GM20000 (cell line): ENCODE measurements around the gene PTPRN2.
"Not testable (repeated sequence)": the region's sequence is repeated elsewhere in the genome, so short reads cannot be mapped to it uniquely, and the experiment has no call there.

Source experiments
- DNase-seq: peaks from one replicate; pipeline ENCODE4 v3.0.0; 2012; ENCODE audit warnings: low spot score
- CTCF ChIP-seq: IDR thresholded peaks from 2 replicates; pipeline ENCODE4 v1.5.1; 2012; ENCODE audit warnings: mild to moderate bottlenecking, control low read depth; ENCODE audit errors: extremely low read depth, missing control alignments

PTPRN2 gene

GRCh38 chr7:158424011-158424410 is 163.6 kb downstream of the PTPRN2 start:
- DNase-seq = no peak
- TF ChIP-seq CTCF = no peak

DNA sequence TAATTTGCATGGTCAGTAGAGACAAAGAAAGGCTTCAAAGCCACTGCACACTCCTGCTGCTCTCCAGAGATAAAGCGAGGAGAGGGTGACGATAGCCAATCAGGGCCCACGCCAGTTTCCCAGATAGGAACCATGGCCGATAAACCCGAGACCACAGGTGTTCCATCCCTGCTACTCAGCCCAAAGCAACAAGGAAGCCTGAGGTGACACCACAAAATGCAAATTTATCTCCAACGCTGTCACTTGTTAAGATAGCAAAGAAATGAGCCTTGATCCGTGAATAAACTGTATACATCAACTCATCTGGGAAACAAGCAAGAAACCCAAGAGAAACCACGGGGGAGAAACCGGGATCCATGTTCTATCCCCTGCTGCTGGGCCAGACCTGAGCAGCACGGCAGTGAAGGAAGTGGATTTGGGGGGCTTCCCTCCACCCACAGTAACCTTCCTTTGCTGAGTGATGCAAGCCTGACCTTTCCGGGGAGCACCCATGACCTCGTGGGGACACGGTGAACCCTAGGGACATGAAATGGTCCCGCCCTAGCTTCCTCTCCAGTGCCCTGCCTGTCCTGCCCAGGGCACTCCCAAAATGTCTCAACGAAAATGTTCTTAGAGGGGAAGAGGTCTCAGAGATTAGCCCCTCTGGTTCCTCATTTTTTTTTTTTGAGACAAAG is 164.6 kb downstream of the PTPRN2 start:
- DNase-seq = no peak

DNA sequence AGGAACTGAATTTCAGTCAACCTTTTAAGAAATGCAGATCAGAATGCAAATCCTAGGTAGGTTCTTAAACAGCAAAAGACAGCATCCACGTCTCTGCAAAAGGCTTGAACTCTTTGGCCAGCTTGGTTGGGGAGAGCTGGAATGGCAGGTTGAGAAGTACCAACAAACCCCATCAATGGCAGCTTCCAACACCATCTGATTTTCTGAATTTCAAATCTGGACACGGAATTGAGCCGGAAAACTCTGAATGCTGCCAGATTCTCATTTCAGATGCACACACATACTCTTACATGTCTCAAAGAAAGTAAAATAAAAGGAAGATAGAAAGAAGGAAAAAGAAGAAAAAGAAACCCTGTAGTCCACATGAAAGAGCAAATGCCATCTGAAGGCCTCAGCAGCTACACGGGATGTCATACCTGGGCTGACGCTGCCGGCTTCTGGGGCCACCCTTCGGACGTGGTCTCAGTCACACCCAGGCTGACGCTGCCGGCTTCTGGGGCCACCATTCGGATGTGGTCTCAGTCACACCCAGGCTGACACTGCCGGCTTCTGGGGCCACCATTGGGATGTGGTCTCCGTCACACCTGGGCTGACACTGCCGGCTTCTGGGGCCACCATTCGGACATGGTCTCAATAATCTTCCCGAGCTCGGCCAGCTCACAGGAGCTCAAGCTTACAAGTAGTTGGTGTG is 165.3 kb downstream of the PTPRN2 start:
- DNase-seq = no peak
- TF ChIP-seq CTCF = no peak

More for the DNA sequence above, 164.6 kb downstream of the PTPRN2 start:
- TF ChIP-seq CTCF = no peak

- no peak for TF ChIP-seq CTCF
- DNase-seq = no peak
Observed at GRCh38 chr7:158421361-158421760, 166.3 kb downstream of the PTPRN2 start.

GRCh38 chr7:158420591-158421340 is 166.9 kb downstream of the PTPRN2 start:
- no peak for DNase-seq

GRCh38 chr7:158419238-158419785 is 168.3 kb downstream of the PTPRN2 start:
- no peak for DNase-seq
- TF ChIP-seq CTCF = no peak

More at GRCh38 chr7:158420591-158421340, 166.9 kb downstream of the PTPRN2 start:
- TF ChIP-seq CTCF = no peak

DNA sequence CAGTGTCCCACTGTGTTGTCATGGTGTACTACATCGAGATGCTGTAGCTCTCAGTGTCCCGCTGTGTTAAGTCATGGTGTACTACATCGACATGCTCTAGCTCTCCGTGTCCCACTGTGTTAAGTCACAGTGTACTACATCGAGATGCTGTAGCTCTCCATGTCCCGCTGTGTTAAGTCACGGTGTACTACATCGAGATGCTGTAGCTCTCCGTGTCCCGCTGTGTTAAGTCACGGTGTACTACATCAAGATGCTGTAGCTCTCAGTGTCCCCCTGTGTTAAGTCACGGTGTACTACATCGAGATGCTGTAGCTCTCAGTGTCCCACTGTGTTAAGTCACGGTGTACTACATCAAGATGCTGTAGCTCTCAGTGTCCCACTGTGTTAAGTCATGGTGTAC is 169.2 kb downstream of the PTPRN2 start:
- DNase-seq = not testable (repeated sequence)
